Measurements from ENCODE around the gene LRMDA. TPM values are rescaled to one million over a fixed set of nuclear protein-coding genes. Genes with fewer than 3 reads are reported as not detected.

The LRMDA gene
- total and polyA plus RNA-seq, 2 of the 4 experiments (the other 2 are of a cell fraction), result 0.07 TPM; not detected in 1

DNA sequence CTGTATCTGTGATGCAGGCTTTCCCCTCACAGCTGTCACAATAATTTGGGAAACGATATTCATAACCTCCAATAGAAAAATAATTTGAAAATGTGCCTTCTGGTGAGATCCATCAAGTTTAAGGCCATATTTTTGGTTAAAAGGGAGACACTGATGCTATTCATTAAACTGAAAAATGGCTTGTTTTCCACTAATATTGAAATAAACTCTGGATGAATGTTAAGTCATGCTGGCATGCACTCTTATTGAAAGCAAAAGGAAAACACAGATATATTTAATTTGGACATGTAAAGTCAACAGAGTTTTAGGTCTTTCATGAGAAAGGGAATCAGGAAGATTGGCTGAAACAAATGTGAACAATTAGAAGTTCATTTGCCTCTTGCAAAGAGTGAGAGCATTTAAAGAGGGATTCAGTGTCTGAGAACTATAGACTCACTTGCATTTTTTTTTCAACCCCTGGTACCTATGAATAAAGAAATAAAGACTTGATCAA lies 879.2 kb downstream of the LRMDA start:
- Histone ChIP-seq H3K9me1 (ENCODE audit: insufficient read depth, low read length) (no peaks in the 10 kb centered on the region), H2BK15ac (ENCODE audit: low read depth, low read length) (no peak overlapping the region), H4K5ac (ENCODE audit: low read depth, low read length) (no peak overlapping the region), H4K8ac (ENCODE audit: low read depth in 2 of 2, low read length in 2 of 2) (no peak overlapping the region), H3K27me3 (ENCODE audit: control insufficient read depth, insufficient read depth, low read length) (0 out of 2 replicates have a peak, but pooled peaks cover 2% of the 10 kb centered on the region), H4K91ac (ENCODE audit: insufficient read depth, low read depth, low read length) (no peak overlapping the region), H3K4ac (ENCODE audit: low read depth, low read length) (no peak overlapping the region), H3K18ac (ENCODE audit: low read depth, low read length) (no peak overlapping the region), H3K4me1 (ENCODE audit: control insufficient read depth, insufficient read depth, low read length) (peaks cover 9% of the 10 kb centered on the region), H4K20me1 (ENCODE audit: insufficient read depth, low read length) (no peaks in the 10 kb centered on the region), H3K14ac (replicated peaks; ENCODE audit: low read depth, low read length) (no peak overlapping the region), H3K56ac (ENCODE audit: extremely low read depth, insufficient read depth, low read length) (no peak overlapping the region), H3K4me2 (ENCODE audit: low read depth, low read length) (no peak overlapping the region), H3K79me1 (ENCODE audit: low read depth in 1 of 2, low read length in 2 of 2) (no peaks in the 10 kb centered on the region), H3K27ac (ENCODE audit: insufficient read depth, low read length) (no peak overlapping the region), H2BK120ac (ENCODE audit: low read depth, low read length) (no peak overlapping the region), H2AK5ac (ENCODE audit: low read depth, low read length) (no peak overlapping the region), H3K9ac (ENCODE audit: low read depth, low read length) (no peak overlapping the region), H3K23ac (ENCODE audit: low read depth, low read length) (no peak overlapping the region), H2AK9ac (replicated peaks; ENCODE audit: low read depth, low read length, poor library complexity) (no peak overlapping the region), H2BK20ac (ENCODE audit: low read depth, low read length) (no peak overlapping the region), H2BK5ac (ENCODE audit: low read depth, low read length, poor library complexity, severe bottlenecking) (no peak overlapping the region), H3K4me3 (ENCODE audit: insufficient read depth, low read depth, low read length) (no peak overlapping the region), H2AFZ (replicated peaks; ENCODE audit: low read length, poor library complexity) (no peak overlapping the region), H3K9me3 (ENCODE audit: control insufficient read depth, insufficient read depth, low read length) (no peaks in the 10 kb centered on the region), H3K36me3 (ENCODE audit: control insufficient read depth, insufficient read depth, low read length) (no peaks in the 10 kb centered on the region)
- intact Hi-C loops (cut with micrococcal nuclease), result loop anchor here (2.0 to 5.0 kb wide), 2 partner anchors 677 to 910 kb away; partner anchors contain the start of gene ZNF503
- ChIA-PET CTCF (interaction anchor here (0.6 kb wide), 1 partner anchor 568 kb away, joined by 6 read pairs; no protein-coding TSS in a partner anchor), POLR2A (ENCODE audit: unreplicated experiment) (no interaction called here)
- TF ChIP-seq RCOR1 (IDR thresholded peaks at IDR 0.05; ENCODE audit: insufficient replicate concordance, low read length), result no peak
- TF ChIP-seq RFX5 (IDR thresholded peaks at IDR 0.05; ENCODE audit: low read depth, low read length), result no peak
- TF ChIP-seq POLR2A (IDR thresholded peaks at IDR 0.05; ENCODE audit: low read depth, low read length), result no peak
- TF ChIP-seq, protein P1, sequence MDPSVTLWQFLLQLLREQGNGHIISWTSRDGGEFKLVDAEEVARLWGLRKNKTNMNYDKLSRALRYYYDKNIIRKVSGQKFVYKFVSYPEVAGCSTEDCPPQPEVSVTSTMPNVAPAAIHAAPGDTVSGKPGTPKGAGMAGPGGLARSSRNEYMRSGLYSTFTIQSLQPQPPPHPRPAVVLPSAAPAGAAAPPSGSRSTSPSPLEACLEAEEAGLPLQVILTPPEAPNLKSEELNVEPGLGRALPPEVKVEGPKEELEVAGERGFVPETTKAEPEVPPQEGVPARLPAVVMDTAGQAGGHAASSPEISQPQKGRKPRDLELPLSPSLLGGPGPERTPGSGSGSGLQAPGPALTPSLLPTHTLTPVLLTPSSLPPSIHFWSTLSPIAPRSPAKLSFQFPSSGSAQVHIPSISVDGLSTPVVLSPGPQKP (IDR thresholded peaks at IDR 0.05; ENCODE audit: borderline replicate concordance, low read depth, low read length), result no peak
- TF ChIP-seq SMC3 (IDR thresholded peaks at IDR 0.05; ENCODE audit: low read depth, low read length), result no peak
- TF ChIP-seq MXI1 (IDR thresholded peaks at IDR 0.05; ENCODE audit: borderline replicate concordance, low read depth, low read length), result no peak
- TF ChIP-seq, protein P2, sequence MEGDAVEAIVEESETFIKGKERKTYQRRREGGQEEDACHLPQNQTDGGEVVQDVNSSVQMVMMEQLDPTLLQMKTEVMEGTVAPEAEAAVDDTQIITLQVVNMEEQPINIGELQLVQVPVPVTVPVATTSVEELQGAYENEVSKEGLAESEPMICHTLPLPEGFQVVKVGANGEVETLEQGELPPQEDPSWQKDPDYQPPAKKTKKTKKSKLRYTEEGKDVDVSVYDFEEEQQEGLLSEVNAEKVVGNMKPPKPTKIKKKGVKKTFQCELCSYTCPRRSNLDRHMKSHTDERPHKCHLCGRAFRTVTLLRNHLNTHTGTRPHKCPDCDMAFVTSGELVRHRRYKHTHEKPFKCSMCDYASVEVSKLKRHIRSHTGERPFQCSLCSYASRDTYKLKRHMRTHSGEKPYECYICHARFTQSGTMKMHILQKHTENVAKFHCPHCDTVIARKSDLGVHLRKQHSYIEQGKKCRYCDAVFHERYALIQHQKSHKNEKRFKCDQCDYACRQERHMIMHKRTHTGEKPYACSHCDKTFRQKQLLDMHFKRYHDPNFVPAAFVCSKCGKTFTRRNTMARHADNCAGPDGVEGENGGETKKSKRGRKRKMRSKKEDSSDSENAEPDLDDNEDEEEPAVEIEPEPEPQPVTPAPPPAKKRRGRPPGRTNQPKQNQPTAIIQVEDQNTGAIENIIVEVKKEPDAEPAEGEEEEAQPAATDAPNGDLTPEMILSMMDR (conservative IDR thresholded peaks at IDR 0.05; ENCODE audit: low read depth, low read length), result no peak
- no peak for TF ChIP-seq FOS (IDR thresholded peaks at IDR 0.05; ENCODE audit: low read depth, low read length)
- TF ChIP-seq CEBPB (IDR thresholded peaks at IDR 0.05; ENCODE audit: low read depth, low read length), result no peak
- no peak for TF ChIP-seq NFE2L2 (IDR thresholded peaks at IDR 0.05; ENCODE audit: low read depth, low read length)
- no peak for TF ChIP-seq BHLHE40 (IDR thresholded peaks at IDR 0.05; ENCODE audit: low read depth, low read length)
- TF ChIP-seq RAD21 (IDR thresholded peaks at IDR 0.05; ENCODE audit: low read length), result no peak
- TF ChIP-seq MAFK (IDR thresholded peaks at IDR 0.05; ENCODE audit: low read depth, low read length), result no peak
- in situ Hi-C loops (cut with MboI; ENCODE audit: low sequenced_read_pairs), result no loop called here
- dilution Hi-C loops (cut with HindIII; ENCODE audit: low sequenced_read_pairs, unreplicated experiment), result no loop called here
- ATAC-seq (ENCODE audit: low read depth) (no peak), DNase-seq (no peak)
- no TSS peak for BruUV-seq (replicated peaks)
- no CpG with 5 or more reads among the region's 1 CpG for WGBS, 2 experiments (ENCODE audit: extremely low coverage in 2 of 2, insufficient read length in 1 of 2)

Data from IMR-90 (cell line).